Parathyroid adenoma (tissue), 2 donors: ENCODE measurements around the gene CHRNA5.

ENCODE experiments used
- H2AFZ ChIP-seq: fragments of 300-600 bp; sonication (generic); one replicate; pipeline ENCODE4 v1.7.0; 2017; ENCODE audit warnings: antibody characterized with exemption, mild to moderate bottlenecking
- H3K27ac ChIP-seq: fragments of 300-600 bp; sonication (generic); one replicate; pipeline ENCODE4 v1.7.0; 2017
- H3K27me3 ChIP-seq: fragments of 300-600 bp; sonication (generic); one replicate; pipeline ENCODE4 v1.7.0; 2017; ENCODE audit warnings: low read length; ENCODE audit not compliant: control insufficient read depth, insufficient read depth
- H3K36me3 ChIP-seq: fragments of 300-600 bp; sonication (generic); one replicate; pipeline ENCODE4 v1.7.0; 2017; ENCODE audit warnings: low read length; ENCODE audit not compliant: control insufficient read depth, insufficient read depth
- H3K4me1 ChIP-seq: fragments of 300-600 bp; sonication (generic); one replicate; pipeline ENCODE4 v1.7.0; 2017; ENCODE audit warnings: control low read depth
- H3K4me2 ChIP-seq: fragments of 300-600 bp; sonication (generic); one replicate; pipeline ENCODE4 v1.7.0; 2017; ENCODE audit warnings: low read length
- H3K4me3 ChIP-seq: fragments of 300-600 bp; sonication (generic); one replicate; pipeline ENCODE4 v1.7.0; 2017; ENCODE audit warnings: low read depth, low read length
- H3K79me2 ChIP-seq: fragments of 300-600 bp; sonication (generic); one replicate; pipeline ENCODE4 v1.7.0; 2017; ENCODE audit warnings: control low read depth
- H3K9ac ChIP-seq: fragments of 300-600 bp; sonication (generic); one replicate; pipeline ENCODE4 v1.7.0; 2017; ENCODE audit warnings: mild to moderate bottlenecking
- H3K9me3 ChIP-seq: fragments of 300-600 bp; sonication (generic); one replicate; pipeline ENCODE4 v1.7.0; 2017; ENCODE audit warnings: low read length; ENCODE audit not compliant: control insufficient read depth
- TF ChIP-seq, protein P1 (sequence below): fragments of 300-600 bp; sonication (generic); IDR thresholded peaks from one replicate; pipeline ENCODE4 v1.7.0; 2017; ENCODE audit warnings: antibody characterized with exemption, mild to moderate bottlenecking
- donor health status: primary hyperparathyroidism.

CHRNA5 gene

DNA sequence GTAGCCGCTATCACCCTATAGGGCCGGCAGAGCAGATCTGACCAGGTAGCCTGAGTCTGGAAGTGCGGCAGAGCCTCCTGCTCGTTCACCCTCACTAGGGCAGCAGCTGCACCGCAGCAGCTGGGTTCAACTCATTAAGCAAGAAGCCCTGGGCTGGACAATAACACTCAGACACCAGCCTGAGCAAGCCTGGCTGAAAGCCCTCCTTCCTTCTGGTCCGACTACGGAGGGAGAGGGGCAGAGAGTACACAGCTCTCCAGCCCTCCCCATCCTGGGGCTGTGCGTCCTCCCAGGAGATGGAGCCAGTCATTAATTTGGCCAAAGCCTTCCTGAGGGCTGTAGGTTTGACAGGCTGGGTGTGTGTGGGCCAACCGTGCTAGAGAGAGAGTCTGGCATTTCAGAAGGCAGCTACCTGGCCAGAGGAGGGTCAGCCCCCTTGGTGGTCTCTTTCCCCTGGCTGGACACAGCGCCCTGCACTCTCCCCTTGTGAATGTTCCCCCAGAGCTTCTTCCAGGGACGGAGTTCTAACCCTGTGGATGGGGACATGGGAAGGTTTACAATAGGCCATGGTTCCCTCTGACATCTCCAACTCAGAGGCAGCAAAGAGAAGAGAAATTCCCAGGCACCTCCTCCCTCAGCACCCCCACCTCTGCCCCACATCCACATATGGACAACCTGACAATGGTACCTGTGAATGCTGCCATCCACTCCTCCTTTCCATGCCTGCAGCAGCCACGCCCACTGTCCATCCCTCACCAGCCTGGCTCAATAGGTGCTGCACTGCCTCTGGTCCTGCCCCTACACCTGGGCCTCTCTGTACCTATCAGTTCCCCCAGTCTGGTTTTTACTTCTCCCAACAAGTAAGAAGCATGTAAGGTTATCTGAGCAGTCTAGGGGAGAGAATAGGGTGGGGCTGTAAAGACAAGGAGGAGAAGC lies 69.2 kb downstream of the CHRNA5 start:
- H3K36me3 ChIP-seq, result no peaks in the 10 kb centered on the region
- no peak overlapping the region for H3K4me3 ChIP-seq
- H3K27ac ChIP-seq, result no peak overlapping the region
- TF ChIP-seq, protein P1, sequence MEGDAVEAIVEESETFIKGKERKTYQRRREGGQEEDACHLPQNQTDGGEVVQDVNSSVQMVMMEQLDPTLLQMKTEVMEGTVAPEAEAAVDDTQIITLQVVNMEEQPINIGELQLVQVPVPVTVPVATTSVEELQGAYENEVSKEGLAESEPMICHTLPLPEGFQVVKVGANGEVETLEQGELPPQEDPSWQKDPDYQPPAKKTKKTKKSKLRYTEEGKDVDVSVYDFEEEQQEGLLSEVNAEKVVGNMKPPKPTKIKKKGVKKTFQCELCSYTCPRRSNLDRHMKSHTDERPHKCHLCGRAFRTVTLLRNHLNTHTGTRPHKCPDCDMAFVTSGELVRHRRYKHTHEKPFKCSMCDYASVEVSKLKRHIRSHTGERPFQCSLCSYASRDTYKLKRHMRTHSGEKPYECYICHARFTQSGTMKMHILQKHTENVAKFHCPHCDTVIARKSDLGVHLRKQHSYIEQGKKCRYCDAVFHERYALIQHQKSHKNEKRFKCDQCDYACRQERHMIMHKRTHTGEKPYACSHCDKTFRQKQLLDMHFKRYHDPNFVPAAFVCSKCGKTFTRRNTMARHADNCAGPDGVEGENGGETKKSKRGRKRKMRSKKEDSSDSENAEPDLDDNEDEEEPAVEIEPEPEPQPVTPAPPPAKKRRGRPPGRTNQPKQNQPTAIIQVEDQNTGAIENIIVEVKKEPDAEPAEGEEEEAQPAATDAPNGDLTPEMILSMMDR, result no peak
- no peaks in the 10 kb centered on the region for H3K9me3 ChIP-seq
- H3K4me1 ChIP-seq, result no peaks in the 10 kb centered on the region
- no peak overlapping the region for H3K4me2 ChIP-seq
- H3K79me2 ChIP-seq, result no peaks in the 10 kb centered on the region
- no peak overlapping the region for H2AFZ ChIP-seq
- no peaks in the 10 kb centered on the region for H3K27me3 ChIP-seq
- no peak overlapping the region for H3K9ac ChIP-seq

GRCh38 chr15:78635346-78635745 lies 70.0 kb downstream of the CHRNA5 start:
- H3K4me1 ChIP-seq, result no peaks in the 10 kb centered on the region
- H3K27me3 ChIP-seq, result no peaks in the 10 kb centered on the region
- H3K4me2 ChIP-seq, result no peak overlapping the region
- H3K9me3 ChIP-seq, result no peaks in the 10 kb centered on the region
- no peak overlapping the region for H3K4me3 ChIP-seq
- H3K79me2 ChIP-seq, result no peaks in the 10 kb centered on the region
- H2AFZ ChIP-seq, result no peak overlapping the region
- no peak overlapping the region for H3K27ac ChIP-seq
- TF ChIP-seq, protein P1, result no peak
- H3K9ac ChIP-seq, result no peak overlapping the region
- H3K36me3 ChIP-seq, result no peaks in the 10 kb centered on the region

DNA sequence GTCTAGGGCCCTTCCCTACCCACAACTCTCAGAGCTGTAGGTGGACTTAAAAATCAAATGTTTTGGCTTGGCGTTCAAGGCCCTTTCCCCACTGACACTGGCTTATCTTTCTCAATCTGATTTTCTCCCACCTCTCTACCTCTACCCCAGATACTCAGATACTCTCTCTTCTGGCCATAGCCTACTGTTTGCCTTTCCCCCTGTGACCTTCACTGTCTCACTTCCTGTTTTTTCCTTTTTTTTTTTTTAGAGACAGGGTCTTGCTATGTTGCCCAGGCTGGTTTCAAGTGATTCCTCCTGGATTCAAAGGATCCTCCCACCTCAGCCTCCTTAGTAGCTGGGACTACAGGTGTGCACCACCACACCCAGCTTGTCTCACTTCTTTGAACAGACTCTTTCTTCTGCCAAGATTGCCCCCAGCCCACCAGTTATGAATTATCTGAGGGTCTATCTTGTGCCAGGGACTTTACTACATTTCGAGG lies 71.1 kb downstream of the CHRNA5 start:
- no peak overlapping the region for H3K4me2 ChIP-seq
- H3K27ac ChIP-seq, result no peak overlapping the region
- no peaks in the 10 kb centered on the region for H3K4me1 ChIP-seq
- no peak overlapping the region for H3K9ac ChIP-seq
- TF ChIP-seq, protein P1, result no peak
- H3K27me3 ChIP-seq, result no peaks in the 10 kb centered on the region
- H3K4me3 ChIP-seq, result no peak overlapping the region
- no peaks in the 10 kb centered on the region for H3K79me2 ChIP-seq
- no peaks in the 10 kb centered on the region for H3K36me3 ChIP-seq
- H2AFZ ChIP-seq, result no peak overlapping the region
- H3K9me3 ChIP-seq, result no peaks in the 10 kb centered on the region

DNA sequence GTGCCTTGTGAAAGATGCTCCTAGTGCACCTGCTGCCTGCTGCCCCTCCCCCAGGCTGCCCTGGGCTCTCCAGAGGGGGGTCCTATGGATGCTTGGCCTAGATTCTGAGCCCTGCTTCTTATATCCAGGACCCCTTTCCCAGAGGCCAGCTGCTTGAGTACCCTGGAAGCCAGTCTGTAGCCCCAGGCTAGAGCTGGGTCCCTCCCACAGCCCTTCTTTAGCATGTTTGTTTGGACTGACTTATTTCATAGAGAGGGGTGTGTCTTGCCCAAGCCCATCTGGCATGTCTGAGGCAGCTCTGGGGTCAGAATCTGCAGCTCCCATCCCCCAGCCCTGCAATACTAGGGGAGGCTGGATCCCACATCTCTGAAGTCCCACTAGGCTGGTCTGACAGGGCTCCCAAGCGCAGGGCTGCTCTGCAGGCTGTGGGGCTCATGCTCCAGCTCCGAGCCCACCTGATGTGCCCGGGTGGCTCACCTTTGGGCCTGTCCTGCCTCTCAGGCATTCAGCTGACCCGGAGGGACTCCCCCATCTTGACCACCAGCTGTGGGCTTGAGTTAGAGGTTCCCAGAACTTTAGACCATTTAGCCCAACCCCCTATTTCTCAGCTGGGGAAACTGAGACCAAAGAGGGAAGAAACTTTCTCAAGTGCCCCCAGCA lies 72.6 kb downstream of the CHRNA5 start:
- Histone ChIP-seq H3K9me3 (no peaks in the 10 kb centered on the region), H3K4me2 (no peak overlapping the region), H3K27me3 (no peaks in the 10 kb centered on the region), H3K27ac (no peak overlapping the region), H3K79me2 (no peaks in the 10 kb centered on the region), H3K4me1 (no peaks in the 10 kb centered on the region), H2AFZ (no peak overlapping the region), H3K36me3 (no peaks in the 10 kb centered on the region), H3K9ac (no peak overlapping the region), H3K4me3 (no peak overlapping the region)
- TF ChIP-seq, protein P1, result no peak
